ENCODE data around the gene HBA2. TPM values are rescaled to one million over a fixed set of nuclear protein-coding genes. Genes with fewer than 3 reads are reported as not detected.

The HBA2 gene
- total and polyA plus RNA-seq, 7 donors = 3.7 to 109 (median 6.2) TPM; not detected in 1

DNA sequence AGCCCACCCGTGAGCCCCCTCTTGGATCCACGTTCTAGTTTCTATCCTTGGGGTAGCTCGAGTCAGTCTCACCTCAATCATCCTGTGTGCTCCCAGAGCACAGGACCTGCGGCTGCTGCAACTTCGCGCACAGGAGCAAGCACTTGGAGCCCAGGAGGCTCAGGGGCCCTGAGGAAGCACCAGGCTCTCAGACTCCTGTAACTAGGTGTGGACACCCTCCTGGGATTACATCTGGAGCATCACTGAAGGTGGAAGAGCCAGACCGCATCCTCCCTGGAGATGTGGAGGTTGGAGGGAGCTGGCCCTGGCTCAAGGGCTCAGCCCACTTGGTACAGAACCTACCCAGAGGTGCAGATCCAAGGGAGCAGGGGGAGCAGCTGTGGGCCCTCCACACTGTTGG is 10.3 kb downstream of the HBA2 start:
- TF ChIP-seq, protein P1, sequence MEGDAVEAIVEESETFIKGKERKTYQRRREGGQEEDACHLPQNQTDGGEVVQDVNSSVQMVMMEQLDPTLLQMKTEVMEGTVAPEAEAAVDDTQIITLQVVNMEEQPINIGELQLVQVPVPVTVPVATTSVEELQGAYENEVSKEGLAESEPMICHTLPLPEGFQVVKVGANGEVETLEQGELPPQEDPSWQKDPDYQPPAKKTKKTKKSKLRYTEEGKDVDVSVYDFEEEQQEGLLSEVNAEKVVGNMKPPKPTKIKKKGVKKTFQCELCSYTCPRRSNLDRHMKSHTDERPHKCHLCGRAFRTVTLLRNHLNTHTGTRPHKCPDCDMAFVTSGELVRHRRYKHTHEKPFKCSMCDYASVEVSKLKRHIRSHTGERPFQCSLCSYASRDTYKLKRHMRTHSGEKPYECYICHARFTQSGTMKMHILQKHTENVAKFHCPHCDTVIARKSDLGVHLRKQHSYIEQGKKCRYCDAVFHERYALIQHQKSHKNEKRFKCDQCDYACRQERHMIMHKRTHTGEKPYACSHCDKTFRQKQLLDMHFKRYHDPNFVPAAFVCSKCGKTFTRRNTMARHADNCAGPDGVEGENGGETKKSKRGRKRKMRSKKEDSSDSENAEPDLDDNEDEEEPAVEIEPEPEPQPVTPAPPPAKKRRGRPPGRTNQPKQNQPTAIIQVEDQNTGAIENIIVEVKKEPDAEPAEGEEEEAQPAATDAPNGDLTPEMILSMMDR (IDR thresholded peaks at IDR 0.05) = no peak
- no peak for TF ChIP-seq POLR2A (IDR thresholded peaks at IDR 0.05)
- no peak for TF ChIP-seq POLR2AphosphoS5 (IDR thresholded peaks at IDR 0.05)
- TF ChIP-seq EP300 (IDR thresholded peaks at IDR 0.05) = no peak
- intact Hi-C loops (cut with DNase I) = no loop called here
- DNase-seq = no peak
- no peak overlapping the region for H3K27ac ChIP-seq
- H3K36me3 ChIP-seq = peaks cover 0 to 10% (median 5%) of the 10 kb centered on the region in 4 donors
- no peak overlapping the region for H3K4me3 ChIP-seq
- WGBS, 2 donors = 75 to 87% methylated on average over 7 of the region's 7 CpGs
- peaks cover 0 to 18% (median 18%) of the 10 kb centered on the region in 4 donors for H3K4me1 ChIP-seq
- peaks cover 24 to 34% (median 31%) of the 10 kb centered on the region in 3 donors for H3K27me3 ChIP-seq
- no peaks in the 10 kb centered on the region for H3K9me3 ChIP-seq

DNA sequence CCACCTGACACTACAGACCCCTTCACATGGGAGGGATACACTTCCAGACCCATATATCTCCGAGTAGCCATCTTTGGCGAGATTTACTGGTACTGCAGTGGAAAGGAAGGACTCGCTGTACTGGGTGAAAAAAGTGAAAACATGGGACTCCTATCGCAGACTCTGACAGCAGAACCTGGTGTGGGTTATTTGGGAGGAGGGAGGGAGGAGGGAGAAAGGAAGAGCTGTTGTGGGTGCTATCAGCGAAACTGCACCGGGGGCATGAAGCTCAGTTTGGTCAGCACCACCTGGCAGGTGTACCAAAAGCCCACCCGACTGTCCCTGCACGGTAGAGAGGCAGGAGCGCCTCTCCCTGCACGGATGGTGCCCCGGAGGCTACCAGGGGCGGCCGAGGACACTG is 12.5 kb downstream of the HBA2 start:
- 91 to 93% methylated on average over 13 of the region's 13 CpGs for WGBS, 2 donors
- H3K9me3 ChIP-seq = no peaks in the 10 kb centered on the region
- intact Hi-C loops (cut with DNase I) = no loop called here

DNA sequence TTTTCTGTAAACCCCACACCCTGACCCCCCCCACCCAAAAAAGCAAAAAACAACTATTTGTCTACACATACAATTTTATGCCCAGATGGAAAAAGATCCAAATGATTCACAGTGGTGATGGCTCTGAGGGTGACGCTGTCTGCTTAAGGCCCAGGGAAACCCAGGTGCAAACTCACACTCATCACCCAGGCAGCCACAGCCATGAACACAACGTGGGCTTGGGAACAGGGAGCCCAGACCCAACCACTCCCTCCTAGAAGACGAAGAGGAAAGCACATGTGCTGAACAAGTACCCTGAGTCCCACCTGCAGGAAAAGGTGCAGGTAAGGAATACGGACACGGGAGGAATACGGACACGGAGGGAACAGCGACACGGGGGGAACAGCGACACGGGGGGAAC is 13.0 kb downstream of the HBA2 start:
- TF ChIP-seq EP300 (IDR thresholded peaks at IDR 0.05) = no peak
- TF ChIP-seq, protein P1 (IDR thresholded peaks at IDR 0.05) = no peak
- no peak for TF ChIP-seq POLR2A (IDR thresholded peaks at IDR 0.05)
- TF ChIP-seq POLR2AphosphoS5 (IDR thresholded peaks at IDR 0.05) = no peak
- peaks cover 0 to 10% (median 10%) of the 10 kb centered on the region in 4 donors for H3K4me1 ChIP-seq
- no peaks in the 10 kb centered on the region for H3K9me3 ChIP-seq
- no peak overlapping the region for H3K27ac ChIP-seq
- no peak overlapping the region for H3K4me3 ChIP-seq
- H3K36me3 ChIP-seq = peaks cover 12 to 37% (median 27%) of the 10 kb centered on the region in 4 donors
- DNase-seq = no peak
- intact Hi-C loops (cut with DNase I) = no loop called here
- H3K27me3 ChIP-seq = peaks cover 2 to 7% (median 4%) of the 10 kb centered on the region in 3 donors
- 85 to 90% methylated on average over 11 of the region's 11 CpGs for WGBS, 2 donors

More for the DNA sequence above, 12.5 kb downstream of the HBA2 start:
- no peak for DNase-seq
- H3K27ac ChIP-seq = no peak overlapping the region
- H3K4me1 ChIP-seq = peaks cover 0 to 15% (median 14%) of the 10 kb centered on the region in 4 donors
- H3K27me3 ChIP-seq = peaks cover 6 to 12% (median 9%) of the 10 kb centered on the region in 3 donors
- peaks cover 8 to 32% (median 23%) of the 10 kb centered on the region in 4 donors for H3K36me3 ChIP-seq
- no peak overlapping the region for H3K4me3 ChIP-seq
- TF ChIP-seq POLR2A (IDR thresholded peaks at IDR 0.05) = no peak
- TF ChIP-seq POLR2AphosphoS5 (IDR thresholded peaks at IDR 0.05) = no peak
- TF ChIP-seq EP300 (IDR thresholded peaks at IDR 0.05) = no peak
- TF ChIP-seq, protein P1 (IDR thresholded peaks at IDR 0.05) = no peak

DNA sequence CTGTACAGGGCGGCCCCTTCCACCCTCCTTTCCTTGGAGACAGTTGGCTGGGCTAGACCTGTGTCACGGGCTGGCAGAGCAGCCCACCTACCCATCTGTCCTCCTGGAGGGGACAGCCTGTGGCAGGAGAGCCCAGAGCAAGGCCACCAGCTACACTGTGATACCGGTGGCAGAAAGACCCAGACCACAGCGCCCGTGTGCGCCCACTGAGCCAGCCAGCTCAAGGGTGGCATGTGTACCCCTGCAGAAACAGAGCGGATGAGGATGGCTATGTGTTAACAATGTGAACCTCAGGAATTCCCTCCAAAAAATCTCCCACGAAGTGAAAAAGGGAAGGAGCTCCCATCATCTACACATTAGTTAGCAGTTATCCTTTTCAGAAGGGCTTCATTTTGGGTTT is 14.7 kb downstream of the HBA2 start:
- Histone ChIP-seq H3K4me1 (no peaks in the 10 kb centered on the region), H3K4me3 (no peak overlapping the region), H3K27me3 (no peaks in the 10 kb centered on the region), H3K27ac (no peak overlapping the region), H3K9me3 (no peaks in the 10 kb centered on the region), H3K36me3 (peaks cover 20 to 53% (median 43%) of the 10 kb centered on the region in 4 donors)
- intact Hi-C loops (cut with DNase I) = no loop called here
- TF ChIP-seq, protein P1 (IDR thresholded peaks at IDR 0.05) = no peak
- no peak for DNase-seq
- 97% methylated on average over 8 of the region's 8 CpGs for WGBS, 2 donors

DNA sequence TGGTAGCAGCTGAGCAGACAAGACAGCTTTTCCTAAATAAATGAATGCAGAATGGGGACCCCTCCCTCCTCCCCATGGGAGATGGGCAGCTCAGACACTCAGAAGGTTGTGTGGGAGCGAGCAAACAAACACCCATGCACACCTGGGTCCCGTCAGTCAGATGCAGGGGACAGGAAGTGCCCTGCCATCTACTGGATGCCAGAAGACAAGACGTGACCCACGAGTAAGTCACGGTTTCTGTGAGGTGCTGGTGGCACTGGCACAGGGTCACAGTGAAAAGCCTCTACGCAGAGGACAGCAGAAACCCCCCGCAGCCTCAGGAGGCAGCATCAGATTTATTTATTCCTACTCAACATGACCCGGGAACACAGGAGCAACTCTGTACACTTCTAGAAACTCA is 16.0 kb downstream of the HBA2 start:
- Histone ChIP-seq H3K27ac (no peak overlapping the region), H3K4me3 (no peak overlapping the region), H3K4me1 (no peaks in the 10 kb centered on the region), H3K27me3 (no peaks in the 10 kb centered on the region), H3K9me3 (no peaks in the 10 kb centered on the region), H3K36me3 (peaks cover 20 to 66% (median 57%) of the 10 kb centered on the region in 4 donors)
- intact Hi-C loops (cut with DNase I) = no loop called here
- TF ChIP-seq, protein P1 (IDR thresholded peaks at IDR 0.05) = no peak
- TF ChIP-seq POLR2A (IDR thresholded peaks at IDR 0.05) (no peak), EP300 (IDR thresholded peaks at IDR 0.05) (no peak), POLR2AphosphoS5 (IDR thresholded peaks at IDR 0.05) (no peak)
- WGBS, 2 donors = 62 to 67% methylated on average over 8 of the region's 8 CpGs
- DNase-seq = no peak

All from sigmoid colon (tissue), 7 donors.